ENCODE measurements around the gene ZNF341. TPM values are rescaled to one million over a fixed set of nuclear protein-coding genes. Genes with fewer than 3 reads are reported as not detected.

The ZNF341 gene
- total and polyA plus RNA-seq, 9 of the 15 experiments (the other 6 are each of a cell fraction or from before 2014, with no cell fraction given) = 0.08 to 2.6 (median 1.0) TPM

- 0 out of 2 replicates have a peak, but pooled peaks have one; percentile 34 for TF ChIP-seq MBD1 (CRISPR knock-in tag; IDR thresholded peaks at IDR 0.05)
- no peak for TF ChIP-seq CHD4 (IDR thresholded peaks at IDR 0.05; ENCODE audit: insufficient read depth, insufficient replicate concordance, low read depth, low read length, poor library complexity, severe bottlenecking)
- peak; percentile 21 for TF ChIP-seq TAF1 (IDR thresholded peaks at IDR 0.05; ENCODE audit: control insufficient read depth, extremely low read depth, insufficient read depth, low read length, severe bottlenecking)
- no peak for TF ChIP-seq NCOA2 (IDR thresholded peaks at IDR 0.05; ENCODE audit: partially characterized antibody in 2 of 2)
- TF ChIP-seq LEF1 (IDR thresholded peaks at IDR 0.05) = no peak
- TF ChIP-seq CTCF (IDR thresholded peaks at IDR 0.05 in 2 of 3, conservative IDR thresholded peaks at IDR 0.05 in 1 of 3; ENCODE audit: insufficient read depth in 2 of 3, low read depth in 1 of 3, low read length in 3 of 3) = no peak
- TF ChIP-seq JUNB (CRISPR knock-in tag; conservative IDR thresholded peaks at IDR 0.05) = no peak
- TF ChIP-seq SMARCE1 (IDR thresholded peaks at IDR 0.05) = no peak
- no peak for TF ChIP-seq ZNF707 (CRISPR knock-in tag; conservative IDR thresholded peaks at IDR 0.05)
- TF ChIP-seq KLF6 (CRISPR knock-in tag; IDR thresholded peaks at IDR 0.05; ENCODE audit: borderline replicate concordance) = no peak
- no peak; the same call in 1 of the 2 replicates for TF ChIP-seq RNF2 (IDR thresholded peaks at IDR 0.05)
- no peak for TF ChIP-seq MXD1 (CRISPR knock-in tag; IDR thresholded peaks at IDR 0.05; ENCODE audit: borderline replicate concordance, poor library complexity, severe bottlenecking)
- no peak for TF ChIP-seq FOXA1 (IDR thresholded peaks at IDR 0.05; ENCODE audit: borderline replicate concordance)
- peak in 1 of 2 experiments; percentile 85; a peak in 2 of 4 replicates for TF ChIP-seq HDAC1 (IDR thresholded peaks at IDR 0.05)
- no peak for TF ChIP-seq CBX5 (IDR thresholded peaks at IDR 0.05; ENCODE audit: borderline replicate concordance, low read depth)
- peak; percentile 78 for TF ChIP-seq ETV5 (CRISPR knock-in tag; IDR thresholded peaks at IDR 0.05; ENCODE audit: low read depth)
- peak; percentile 63; the same call in 1 of the 2 replicates for TF ChIP-seq KLF13 (tag; IDR thresholded peaks at IDR 0.05; ENCODE audit: borderline replicate concordance, low read depth)
Observed at GRCh38 chr20:33719989-33720709, 11.6 kb upstream of the ZNF341 start, which contains the start of gene PXMP4 (continued).

Data from K562 (cell line).